GM10847 (cell line): Measurements from ENCODE around the gene ATP12A.

ENCODE experiments used
- POLR2A ChIP-seq: IDR thresholded peaks from 2 replicates; pipeline ENCODE4 v1.6.1; 2011; ENCODE audit not compliant: insufficient read length; ENCODE audit errors: extremely low read depth

ATP12A gene

DNA sequence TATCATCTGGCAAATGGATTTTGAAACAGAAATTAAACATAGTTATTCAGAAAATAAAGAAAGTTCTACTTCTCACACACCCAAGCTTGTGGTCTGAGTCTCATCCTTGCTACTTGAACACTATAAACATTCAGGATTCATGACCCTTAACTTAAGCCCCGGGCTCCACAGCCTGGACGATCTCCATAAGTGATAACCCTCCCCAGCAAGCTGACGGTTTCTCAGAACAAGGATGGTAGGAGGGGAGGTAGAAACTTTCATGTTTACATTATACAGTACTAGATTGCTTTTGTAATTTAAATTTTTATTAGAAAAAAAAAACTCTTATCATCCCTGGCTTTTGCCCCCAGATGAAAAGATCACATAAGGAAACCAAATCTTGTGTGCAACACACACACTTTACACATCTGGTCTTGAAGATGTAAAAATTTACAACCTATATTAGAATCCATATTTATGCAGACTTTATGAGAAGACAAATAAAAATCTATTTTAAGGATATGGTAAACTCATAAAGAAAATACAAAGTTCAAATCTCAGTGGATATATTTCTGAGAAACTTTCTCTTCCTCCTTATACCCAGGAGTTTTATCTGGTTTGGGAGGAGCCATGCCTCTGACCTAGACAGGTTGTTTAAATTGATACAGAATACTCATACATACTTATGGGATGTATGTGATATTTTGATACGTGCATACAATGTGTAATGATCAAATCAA lies 20.0 kb upstream of the ATP12A start:
- TF ChIP-seq POLR2A: no peak

DNA sequence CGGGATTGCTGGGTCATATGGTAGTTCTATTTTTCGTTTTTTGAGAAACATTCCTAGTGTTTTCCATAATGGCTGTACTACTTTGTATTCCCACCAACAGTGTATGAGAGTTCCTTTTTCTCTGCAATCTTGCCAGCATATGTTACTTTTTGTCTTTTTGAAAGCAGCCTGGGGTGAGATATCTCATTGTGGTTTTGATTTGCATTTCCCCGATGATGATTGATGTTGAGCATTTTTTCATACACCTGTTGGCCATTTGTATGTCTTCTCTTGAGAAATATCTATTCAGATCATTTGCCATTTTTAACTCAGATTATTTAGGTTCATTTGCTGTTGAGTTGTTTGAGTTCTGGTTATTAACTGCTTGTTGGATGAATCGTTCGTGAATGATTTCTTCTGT lies 18.5 kb upstream of the ATP12A start:
- TF ChIP-seq POLR2A: no peak

DNA sequence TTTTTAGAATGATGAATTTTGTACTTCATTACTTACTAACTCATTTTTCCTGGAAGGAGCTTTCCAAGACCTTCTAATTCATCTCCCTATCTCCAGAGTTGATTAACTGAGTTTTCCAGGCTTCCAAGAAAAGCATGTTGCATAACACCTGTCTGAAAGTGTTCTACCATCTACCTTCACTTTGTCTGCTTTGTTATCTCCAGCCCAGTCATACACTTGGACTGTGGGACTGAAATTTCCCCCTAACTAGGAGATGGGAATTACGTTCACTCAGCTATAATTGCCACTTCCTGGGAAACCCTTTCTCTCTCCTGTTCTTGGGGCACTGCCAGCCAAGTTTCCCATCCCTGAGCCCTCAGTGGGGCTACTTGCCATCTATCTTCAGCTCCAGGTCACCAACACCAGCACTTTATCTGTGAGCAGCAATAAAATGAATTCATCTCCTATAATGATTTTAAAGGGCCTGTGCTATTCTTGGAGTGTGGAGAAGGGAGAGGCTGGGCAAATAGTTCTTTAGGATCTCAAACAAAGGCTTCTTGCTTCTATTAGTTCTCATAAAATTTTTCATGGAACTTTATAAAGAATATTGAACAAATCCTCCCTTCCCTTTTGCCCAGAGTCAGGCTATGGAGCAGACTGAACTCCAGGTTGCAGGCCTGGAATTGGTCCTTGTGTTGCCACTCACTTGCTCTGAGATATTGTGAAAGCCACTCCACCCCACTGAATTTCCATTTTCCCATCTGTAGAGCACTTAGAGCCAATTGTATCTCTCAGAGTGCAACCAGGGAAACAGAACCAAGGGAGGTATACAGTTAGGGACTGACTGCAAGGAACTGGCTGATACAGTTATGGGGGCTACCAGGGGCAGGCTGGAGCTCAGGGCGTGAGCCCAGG lies 17.8 kb upstream of the ATP12A start:
- TF ChIP-seq POLR2A: no peak

DNA sequence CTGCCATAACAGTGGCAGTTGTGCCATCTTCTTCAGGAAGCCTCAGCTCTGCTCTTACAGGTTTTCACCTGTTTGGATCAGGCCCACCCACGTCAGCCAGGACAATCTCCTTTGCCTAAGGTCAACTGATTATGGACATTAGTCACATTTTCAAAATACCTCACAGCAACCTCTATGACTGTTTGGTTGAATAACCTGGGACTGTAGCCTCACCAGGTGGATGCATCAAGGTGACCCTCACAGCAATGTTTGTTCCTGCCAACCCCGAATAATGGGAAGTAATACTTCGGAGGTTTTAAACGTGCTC lies 17.2 kb upstream of the ATP12A start:
- TF ChIP-seq POLR2A: no peak

DNA sequence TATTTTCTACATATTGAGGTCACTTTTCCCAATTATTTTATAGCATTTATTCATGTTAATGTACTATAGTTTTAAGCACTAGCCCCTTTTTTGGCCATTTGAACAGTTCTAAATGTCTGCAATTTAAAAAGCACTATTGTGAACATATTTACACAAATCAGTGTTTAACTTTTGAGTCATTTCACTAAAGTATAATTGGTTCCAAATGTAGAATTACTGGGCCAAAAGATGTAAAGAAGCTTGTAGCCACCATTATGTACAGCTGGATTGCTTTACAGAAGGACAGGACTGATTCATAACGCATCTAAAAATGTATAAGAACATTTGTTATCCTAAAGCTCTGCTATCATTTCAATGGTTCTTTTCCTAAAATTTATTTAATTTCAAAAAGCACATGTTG lies 16.6 kb upstream of the ATP12A start:
- TF ChIP-seq POLR2A: no peak

DNA sequence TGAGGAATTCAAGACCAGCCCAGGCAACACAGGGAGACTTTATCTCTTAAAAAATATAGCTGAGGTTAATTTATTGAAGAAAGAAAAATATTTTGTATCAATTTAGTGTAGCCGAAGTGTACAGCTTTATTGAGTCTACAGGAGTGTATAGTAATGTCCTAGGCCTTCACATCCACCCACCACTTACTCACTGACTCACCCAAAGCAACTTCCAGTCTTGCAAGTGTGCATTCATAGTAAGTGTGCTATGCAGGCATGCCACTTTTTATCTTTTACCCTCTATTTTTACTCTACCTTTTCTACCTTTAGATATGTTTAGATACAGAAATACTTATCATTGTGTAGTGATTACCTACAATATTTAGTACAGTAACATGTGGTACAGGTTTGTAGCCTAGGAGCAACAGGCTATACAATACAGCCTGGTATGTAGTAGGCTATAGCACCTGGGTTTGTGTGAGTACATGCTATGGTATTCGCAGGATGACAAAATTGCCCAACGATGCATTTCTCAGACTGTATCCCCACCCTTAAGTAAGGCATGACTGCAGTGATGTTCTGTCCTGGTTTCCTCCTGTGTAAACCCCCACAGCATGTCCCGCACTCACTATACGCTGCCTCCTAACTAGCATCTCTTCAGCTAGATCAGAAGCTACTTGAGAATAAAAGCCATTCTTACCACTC lies 15.3 kb upstream of the ATP12A start:
- TF ChIP-seq POLR2A: no peak

DNA sequence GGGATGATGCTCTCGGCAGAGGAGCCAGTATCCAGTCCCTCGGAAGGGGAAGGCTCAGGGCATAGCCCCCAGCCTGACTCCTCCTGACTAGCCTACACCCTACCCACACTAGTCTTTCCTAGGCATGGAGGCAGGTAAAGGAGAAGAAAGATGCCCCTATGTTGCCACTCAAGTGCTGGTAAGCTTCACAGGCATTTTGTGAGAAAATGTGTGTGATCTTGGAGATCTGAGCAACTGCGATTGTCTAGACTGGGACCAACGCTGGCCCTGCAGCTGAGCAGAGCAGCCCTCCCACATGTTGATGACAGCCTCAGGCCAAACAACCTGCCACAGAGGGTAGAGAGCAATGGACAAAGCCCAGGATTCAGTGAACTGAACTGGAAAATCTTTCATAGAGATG lies 11.7 kb upstream of the ATP12A start:
- no peak for TF ChIP-seq POLR2A

DNA sequence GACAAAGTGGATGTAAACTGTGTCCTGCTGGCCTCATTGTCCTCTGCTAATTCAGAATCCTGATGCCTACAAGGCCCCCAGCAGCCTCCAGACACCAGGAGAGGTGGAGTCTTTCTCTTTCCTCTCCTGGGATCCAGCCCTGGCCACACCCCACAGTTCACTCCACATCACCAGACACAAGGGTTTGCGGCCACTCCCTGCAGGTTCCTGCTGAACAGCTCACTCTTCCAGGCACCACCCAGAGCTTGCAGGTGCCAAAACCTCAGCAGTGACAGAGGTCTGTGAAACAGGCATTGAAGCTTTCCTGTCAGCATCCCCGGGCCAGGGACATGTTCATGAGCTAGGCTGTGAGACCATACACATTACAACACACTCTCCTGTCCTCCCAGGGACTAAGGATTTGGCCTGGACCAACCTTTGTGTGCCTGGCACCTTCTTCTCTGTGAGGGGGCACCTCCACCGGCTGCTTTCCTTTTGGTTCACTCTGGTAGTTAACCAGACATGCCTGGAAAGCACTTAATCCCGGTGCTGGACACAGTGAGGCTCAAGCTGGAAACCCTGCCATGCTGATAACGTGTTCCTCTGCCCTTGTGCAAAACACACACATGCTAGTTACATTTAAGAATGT lies 11.1 kb upstream of the ATP12A start:
- TF ChIP-seq POLR2A: no peak

DNA sequence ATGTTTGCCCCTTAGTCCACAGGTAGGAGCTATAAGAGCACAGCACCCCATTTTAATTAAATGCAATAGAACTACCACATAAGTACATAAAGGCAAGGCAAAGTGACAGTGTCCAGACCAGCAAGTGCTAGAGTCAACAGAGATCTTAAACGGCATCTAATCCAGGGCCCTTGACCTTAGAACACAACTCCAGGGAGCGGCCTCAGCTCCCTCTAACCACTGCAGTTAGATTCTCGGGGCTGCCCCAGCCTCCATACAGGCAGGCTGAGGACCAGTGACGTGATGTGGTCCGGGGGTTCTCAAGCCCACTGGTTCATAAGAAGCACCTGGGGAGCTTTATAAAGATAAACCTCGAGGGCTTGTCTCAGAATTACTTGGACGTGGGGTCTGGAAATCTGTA lies 10.0 kb upstream of the ATP12A start:
- TF ChIP-seq POLR2A: no peak

DNA sequence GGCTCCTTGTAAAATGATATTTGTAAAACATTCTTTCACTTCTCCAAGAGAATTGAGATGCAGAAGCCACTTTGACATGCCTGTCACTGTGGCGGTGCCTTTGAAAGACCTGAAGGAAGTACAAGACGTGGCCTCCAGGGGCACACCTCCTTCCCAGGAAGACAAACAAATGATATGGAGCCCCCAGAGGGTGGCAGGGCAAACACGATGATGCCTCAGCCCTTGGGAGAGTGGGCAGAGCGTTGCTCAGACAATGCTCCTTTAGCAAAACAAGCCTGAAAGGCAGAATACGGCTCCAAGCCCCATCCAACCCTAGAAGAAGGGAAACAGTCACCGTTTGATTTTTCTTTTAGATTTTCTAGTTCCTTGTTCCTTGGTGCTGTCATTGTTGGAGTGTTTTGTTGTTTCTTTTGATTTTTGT lies 9.2 kb upstream of the ATP12A start:
- no peak for TF ChIP-seq POLR2A

DNA sequence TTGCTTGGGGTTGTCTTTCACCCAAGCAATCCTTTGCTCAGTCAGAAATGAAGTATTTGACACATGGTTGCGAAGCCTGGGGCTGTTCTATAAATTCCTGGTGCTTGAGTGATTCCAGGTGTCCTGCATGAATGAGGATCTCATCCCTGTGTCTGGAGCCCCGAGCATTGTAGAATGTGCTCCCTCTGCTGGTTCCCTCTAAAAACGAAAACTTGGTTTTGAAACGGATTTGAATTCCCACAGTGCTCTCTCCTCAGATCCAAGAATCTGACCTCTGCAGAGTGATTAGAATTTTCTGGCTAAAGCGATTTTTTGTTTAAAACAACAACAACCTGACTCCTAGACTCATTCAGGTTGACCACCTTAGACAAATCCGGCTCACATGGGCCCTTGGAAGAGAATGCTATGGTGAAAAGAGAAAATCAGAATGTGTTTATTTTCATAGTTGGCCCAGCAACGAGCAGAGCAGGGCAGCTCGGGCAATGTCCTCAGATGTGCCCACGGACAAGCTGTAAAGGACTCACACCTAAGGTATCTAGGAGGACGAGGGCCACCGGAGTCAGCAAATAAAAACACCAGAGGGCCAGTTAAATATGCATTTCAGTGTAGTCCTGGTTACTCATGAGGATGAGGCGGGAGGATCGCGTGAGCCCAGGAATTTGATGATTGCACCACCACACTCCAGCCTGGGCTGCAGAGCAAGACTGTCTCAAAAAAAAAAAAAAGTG lies 8.7 kb upstream of the ATP12A start:
- TF ChIP-seq POLR2A: no peak

DNA sequence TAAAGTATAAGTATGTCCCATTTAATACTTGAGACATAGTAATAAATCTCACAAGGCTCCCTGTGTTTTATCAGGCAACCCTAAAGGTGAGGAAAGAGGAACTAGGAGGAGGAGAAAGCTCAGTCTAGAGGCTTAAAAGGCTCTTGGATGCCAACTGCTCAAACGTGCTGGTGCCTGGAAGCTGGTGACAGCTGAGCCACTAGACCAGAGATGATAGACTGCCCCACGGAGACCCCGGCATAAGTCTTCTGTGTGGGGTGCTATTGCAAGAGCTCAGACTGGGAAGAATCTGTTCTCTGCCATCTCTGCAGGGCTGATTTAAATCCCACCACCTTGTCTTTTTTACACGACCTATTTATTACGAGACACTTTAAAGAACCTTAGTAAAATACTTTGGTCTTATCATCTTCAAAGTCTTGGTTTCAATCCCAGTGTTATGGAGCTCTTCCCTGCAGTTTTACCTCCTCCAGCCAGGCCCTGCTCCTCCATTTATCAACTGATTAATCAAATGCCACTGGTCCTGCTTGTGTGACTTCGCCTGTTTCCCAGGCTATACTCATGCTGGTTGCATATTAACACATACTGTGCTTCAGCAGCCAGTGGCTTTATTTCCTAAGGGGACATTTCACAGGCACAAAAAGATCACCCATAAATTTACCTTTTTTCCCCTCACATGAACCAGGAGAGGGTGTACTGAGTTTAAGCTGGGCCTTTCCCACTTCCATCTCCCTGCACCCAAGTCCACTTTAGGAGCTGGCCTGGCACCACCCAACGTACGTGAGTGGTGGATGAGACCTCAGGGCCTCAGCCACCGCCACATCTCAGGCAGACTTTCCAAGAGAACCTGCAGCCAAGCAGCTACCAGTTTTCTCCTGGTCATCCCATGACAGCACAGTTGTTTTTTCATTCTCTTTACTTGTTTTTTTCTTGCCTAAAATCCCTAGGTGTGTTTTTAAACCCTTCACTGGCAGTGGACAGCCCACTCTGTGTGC lies 7.8 kb upstream of the ATP12A start:
- TF ChIP-seq POLR2A: no peak

DNA sequence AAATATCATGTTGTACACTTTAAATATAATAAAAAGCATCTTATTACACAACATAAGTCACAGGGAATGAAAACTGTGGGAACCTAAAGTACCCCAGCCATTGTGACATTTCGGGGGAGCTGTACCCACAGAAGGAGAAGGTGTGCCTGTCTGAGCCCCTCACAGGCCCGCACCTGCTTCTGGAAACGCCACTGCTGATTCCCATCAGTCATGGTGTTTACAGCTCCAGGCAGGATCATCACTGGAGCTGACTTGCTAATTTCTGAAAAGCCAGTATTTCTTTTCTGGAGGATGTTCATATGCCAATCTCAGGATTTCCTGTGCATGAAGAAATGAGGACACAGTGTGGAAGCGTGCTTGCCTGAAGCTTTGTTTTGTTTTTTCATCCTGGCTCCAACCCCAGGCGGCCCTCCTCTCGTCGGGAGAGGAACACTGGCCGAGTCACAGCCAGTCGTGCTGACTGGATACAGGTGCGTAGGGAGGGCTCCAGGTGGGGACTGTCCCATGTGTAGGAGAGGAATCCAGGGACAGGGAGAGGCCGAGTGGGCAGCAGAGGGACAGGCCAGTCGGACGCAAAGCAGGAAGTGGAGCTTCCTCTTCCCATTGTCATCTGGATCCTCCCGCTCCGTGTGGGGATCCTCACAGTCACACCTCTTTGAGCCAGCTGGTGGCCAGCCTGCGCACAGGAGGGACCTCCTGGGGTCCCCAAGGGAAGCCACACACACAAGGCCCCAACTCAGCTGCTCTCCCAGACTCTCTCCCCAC lies 4.2 kb upstream of the ATP12A start:
- TF ChIP-seq POLR2A: no peak
